Superior temporal gyrus (tissue), 1 donor: ENCODE data around the gene FUT6.

Experiments
- DNase-seq: peaks from one replicate; pipeline ENCODE4 v3.0.0-alpha.2; 2016; ENCODE audit errors: extremely low spot score

FUT6 gene

DNA sequence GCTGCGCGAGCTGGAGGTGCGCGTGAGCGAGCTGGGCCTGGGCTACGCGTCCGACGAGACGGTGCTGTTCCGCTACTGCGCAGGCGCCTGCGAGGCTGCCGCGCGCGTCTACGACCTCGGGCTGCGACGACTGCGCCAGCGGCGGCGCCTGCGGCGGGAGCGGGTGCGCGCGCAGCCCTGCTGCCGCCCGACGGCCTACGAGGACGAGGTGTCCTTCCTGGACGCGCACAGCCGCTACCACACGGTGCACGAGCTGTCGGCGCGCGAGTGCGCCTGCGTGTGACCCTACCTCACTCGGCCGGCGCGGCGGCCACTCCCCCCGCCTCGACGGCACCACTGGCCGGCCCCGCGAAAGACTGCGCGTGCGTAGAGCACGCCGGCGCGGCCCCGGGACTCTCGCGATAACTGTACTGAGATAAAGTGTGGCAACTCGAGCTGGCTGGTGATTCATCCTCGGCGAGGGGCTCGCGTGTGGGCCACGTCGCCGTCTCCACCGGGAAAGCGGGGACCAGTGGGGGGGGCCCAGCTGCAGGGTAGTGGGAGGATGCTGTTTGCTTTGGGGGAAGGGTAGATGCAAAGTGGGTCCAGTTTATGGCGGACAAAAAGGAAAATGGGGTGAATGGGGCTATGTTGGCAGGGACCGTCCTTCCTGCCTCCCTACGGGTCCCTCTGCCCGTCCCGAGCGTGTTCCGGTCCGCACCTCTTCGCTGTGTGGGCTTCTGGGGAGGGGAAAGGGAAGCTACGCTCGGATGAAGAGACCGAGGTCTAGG, 11.4 kb downstream of the FUT6 start:
- peak; percentile 73 for DNase-seq

DNA sequence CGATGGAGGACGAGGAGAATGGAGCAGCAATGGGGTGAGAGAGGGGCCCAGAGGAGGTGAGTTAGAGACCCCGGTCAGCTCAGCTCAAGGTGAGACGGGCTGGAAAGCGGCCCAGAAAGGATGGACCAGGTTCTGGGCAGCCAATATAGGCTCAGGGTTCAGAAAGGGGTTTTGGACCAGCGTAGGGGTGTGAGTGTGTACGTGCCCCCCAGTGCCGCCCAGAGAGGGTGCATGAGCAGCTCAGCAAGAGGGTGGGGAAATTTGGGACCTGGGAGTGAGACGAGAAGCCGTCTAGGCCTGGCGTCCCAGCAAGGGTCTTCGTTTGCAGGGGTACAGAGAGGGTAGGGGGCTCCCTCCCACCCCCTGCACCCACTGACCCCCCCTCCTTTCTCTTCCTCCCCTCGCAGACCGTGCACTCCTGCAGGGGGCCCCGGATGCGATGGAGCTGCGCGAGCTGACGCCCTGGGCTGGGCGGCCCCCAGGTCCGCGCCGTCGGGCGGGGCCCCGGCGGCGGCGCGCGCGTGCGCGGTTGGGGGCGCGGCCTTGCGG, 12.1 kb downstream of the FUT6 start:
- no peak for DNase-seq

DNA sequence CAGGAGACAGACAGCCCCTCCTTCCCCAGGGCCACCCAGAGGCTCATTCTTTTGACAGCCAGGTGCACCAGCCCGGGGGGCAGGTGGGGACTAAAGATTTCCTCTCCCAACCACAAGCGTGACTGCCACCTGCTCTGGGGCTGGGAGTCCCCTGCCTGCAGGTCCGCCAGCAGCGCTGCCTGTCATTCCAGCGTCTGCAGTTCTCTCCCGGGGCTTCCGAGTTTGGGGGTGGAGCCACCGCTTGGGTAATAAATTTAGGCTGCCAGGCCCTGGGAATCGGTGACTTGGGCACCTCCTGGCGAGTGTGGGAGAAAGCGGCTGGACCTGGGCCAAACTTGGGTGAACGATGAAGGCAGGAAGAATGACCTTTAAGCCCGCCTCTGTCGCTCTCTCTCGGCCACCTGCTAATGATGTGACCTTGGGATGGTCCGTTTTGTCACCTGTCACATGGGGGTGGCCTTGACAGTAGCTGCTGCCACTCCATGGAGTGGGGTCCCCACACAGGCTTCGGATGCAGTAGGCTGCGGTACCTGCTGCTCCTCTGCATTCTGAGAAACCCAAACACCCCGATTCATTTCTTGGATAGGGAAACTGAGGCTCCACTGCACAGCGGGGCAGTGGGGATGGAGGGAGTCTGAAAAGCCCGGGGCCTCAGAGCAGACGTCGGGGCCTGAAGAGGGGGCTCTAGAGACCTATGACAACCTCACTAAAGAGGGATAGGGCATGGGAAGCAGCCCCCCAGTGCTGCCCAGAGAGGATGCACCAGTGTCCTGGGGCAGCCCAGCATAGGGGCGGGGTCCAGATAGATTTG, 12.8 kb downstream of the FUT6 start:
- no peak for DNase-seq

DNA sequence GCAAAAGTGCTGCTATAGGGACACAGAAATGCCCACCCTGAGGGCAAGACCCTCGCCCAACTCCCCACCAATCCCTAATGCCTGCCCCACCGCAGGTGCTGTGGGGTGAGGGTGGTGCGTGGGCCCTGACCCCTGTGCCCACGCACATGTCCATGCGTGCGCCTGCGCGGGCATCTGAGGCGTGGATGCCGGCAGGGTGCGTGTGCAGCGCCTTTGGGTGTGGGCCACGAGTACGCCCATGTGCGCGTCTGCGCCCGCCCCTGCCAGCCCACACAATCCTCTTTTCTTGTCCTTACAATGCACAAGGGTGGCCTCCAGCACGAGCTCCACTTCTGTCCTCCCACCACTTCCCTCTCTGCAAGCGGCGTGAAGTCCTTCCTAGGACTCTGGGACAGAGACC, 14.3 kb downstream of the FUT6 start:
- peak; percentile 12 for DNase-seq

DNA sequence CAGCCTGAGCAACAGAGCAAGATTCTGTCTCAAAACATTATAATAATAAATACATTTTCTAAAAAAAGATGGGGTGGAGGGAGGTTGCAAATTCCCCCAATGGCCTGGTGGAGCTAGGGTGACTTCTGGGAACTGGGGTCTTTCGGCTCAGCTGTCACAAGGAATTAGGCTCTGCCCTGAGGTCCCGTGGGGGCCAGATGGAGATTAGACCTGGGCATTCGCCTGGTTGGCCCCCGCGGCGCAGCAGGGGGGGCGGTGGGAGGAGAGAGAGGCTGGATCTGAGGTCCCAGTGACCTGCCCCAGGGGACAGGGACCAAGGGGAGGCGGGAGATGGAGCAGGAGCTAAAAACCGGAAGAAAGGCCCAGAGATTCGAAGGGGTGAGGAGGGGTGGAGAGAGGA, 14.8 kb downstream of the FUT6 start:
- DNase-seq = no peak

DNA sequence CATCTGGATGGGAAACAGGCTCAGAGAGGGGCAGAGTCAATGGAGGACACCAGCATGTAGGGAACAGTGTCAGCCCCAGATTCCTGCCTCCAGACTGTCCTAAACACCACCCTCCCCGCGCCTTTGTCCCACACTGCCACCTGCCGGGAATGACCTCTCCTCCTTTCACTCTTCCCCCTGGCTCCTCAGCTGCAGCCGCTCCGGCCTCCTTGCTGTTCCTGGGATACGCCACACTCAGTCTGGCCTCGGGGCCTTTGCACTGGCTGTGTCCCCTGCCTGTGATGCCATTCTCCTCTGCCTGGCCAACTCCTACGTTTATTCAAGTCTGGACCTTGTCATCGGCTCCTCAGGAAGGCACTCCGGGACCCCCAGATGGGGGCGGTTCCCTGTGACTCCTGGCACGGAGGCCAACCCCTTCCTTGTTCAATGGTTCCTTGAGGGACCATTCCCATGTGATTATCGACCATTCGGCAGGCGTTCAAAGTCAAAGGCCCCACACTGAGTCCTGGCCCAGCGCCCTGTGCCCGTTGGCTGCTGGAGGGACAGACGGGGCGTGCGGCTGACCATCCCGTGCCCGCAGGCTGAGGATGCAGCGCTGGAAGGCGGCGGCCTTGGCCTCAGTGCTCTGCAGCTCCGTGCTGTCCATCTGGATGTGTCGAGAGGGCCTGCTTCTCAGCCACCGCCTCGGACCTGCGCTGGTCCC, 15.8 kb downstream of the FUT6 start:
- no peak for DNase-seq

DNA sequence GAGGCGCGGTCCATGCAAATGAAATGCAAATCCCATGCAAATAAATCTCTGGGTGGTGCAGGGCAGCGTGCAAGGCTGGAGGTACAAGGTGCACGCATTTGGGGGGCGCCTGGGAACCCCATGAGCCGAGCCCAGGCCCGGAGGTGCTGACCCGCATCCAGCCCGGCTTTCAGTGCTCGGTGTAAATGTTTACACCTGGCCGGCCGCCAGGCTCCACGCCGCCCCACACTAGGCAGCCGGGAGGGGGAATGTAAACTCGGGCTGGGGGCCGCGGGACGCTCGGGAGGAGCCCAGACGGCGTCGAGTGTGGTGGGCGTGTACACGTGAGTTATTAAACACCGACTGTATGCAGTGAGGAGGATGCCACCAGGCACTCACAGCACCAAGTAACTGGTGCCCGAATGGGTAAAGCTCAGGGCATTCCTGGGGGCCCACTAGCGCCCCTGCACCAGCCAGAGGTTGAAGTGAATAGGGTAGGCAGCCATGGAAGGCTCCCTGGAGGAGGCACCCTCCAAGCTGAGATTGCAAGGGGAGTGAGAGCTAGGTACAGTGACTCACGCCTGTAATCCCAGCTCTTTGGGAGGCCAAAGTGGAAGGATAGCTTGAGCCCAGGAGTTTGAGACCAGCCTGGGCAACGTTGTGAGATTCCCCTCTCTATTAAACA, 17.2 kb downstream of the FUT6 start:
- DNase-seq = no peak

DNA sequence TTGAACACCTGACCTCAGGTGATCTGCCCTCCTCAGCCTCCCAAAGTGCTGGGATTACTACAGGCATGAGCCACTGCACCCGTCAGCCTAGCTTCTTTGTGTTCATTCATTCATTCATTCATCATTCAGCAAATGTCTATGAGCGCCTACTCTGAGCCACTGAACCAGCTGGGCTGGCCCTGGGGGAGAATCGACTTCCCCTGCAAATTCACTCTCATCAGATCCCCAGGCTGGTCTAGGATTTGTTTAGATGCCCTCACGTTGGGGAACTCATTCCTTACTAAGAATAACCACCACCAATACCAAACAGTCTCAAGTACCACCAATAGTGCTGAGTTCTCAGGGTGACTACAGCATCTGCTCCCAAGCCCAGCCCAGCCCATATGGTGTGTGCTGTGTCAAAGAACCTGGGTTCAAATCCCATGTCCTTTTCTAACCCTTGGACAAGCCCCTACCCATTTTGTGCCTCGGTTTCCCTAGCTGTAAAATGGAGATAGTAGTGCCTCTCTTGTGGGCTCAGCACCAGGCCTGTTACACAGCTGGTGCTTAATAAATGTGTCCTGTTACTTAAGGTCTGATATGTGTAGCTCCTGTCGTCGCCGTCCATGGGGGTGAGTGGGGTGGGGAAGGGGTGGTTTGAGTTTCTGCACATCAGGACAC, 17.9 kb downstream of the FUT6 start:
- DNase-seq = no peak

DNA sequence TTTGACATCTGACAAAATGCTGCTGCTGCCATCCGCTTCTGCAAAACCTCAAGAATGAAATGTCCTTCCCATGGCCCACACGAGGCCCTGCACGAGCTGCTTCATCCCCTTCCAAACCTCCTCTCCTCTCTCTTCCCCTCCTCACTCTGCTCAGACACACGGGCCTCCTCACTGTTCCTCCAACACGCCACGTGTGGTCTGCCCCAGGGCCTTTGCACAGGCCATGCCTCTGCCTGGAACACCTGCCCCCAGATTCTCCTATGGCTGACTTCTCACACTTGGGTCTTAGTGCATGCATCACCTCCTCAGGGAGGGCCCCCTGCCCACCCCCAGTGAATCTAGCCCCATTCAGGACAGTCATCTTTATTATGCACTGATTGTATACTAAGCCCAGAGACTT, 18.7 kb downstream of the FUT6 start:
- DNase-seq = no peak

DNA sequence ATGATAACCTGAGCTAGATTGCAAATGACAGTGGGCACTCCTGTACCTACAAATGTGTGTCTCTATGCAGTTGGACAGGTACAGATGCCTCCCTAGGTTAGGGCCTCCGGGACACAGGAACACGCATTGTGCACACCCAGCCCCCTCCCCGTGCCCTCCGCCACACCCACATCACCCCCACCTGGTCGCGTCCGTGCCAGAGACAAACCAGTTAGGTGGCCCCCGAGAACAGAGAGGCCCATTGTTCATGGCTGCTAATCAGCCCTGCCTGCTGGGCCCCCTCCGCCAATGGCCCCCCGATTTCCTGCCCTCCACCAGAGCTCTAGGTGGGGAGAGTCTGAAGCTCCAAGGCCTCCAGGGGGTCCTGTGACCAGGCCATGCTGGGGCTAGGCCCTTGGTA, 20.9 kb downstream of the FUT6 start:
- no peak for DNase-seq

DNA sequence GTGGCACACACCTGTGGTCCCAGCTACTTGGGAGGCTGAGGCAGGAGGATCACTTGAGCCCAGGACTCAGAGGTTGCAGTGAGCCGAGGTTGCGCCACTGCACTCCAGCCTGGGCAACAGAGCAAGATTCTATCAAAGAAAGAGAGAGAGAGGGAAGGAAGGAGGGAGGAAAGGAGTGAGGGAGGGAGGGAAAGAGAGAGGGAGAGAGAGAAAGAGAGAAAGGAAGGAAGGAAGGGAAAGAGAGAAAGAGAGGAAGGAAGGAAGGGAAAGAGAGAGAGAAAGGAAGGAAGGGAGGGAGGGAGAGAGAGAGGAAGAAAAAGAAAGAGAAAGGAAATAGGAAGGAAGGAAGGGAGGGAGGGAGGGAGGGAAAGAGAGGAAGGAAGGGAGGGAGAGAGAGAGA, 22.3 kb downstream of the FUT6 start:
- no peak for DNase-seq

DNA sequence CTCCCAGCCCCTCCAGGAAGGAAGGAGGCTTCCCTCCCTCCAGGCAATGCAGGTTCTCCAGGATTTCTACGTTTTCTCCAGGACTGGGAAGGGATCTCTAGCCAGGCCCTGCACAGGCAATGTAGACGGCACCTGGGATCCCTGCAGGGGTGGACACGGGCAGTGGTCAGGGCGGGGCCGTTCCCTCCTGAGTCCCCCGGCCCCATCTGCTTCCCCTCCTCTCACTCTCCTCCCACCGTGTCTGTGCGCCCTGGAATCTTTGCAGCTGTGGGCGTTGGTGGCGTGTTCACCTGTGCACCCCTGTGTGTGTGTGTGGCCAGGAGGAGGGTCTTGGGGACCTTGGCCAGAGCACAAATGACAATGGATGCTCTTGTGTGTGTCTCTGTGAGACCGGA, 24.7 kb downstream of the FUT6 start:
- no peak for DNase-seq

DNA sequence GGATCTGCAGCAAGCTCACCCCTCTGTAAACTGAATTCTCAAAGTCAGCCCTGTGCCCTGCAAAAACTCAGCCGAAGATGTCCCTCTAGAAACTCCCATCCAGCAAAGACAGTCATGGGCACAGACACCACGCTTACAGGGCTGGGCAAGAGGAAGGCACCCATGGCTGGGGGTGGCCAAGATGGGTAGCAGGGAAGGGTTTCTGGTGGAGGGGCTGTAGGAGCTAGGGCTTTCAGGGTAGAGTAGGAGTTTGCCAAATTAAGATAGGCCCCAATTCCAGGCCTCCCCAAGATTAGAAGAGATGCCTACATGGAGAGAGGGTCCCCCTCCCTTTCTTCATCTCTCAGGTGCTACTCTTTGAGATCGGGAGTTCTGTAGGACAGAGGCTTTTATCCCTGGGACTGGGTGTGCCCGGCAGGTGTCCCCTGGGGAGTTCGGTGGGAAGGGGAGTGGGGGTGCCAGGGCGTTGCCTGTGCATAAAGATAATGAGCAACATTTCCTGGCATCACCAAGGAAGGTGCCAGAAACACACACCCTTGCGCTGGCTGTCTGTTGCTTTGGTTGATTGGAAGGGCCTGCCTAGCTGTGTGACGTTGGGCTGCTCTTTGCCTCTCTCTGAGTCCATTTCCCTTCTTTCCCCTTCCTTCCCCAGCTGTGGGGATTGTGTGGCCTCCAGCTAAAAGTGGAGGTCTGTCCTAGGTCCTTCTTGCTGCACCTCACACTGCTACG, 25.2 kb downstream of the FUT6 start:
- DNase-seq = no peak

DNA sequence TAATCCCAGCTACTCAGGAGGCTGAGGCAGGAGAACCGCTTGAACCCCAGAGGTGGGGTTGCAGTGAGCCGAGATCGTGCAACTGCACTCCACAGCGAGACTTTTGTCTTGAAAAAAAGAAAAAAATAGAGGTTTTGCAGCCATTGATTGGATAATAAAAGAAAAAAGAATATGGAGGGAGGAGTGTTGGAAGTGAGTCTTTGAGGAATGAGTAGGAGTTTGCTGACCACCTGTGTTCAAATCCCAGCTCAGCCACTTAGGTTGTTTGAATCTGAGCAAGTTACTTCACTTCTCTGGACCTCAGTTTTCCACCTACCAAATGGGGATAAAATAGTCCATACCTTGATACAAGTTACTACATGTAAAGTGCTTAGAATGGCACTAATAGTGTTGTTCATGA, 28.4 kb downstream of the FUT6 start:
- no peak for DNase-seq

DNA sequence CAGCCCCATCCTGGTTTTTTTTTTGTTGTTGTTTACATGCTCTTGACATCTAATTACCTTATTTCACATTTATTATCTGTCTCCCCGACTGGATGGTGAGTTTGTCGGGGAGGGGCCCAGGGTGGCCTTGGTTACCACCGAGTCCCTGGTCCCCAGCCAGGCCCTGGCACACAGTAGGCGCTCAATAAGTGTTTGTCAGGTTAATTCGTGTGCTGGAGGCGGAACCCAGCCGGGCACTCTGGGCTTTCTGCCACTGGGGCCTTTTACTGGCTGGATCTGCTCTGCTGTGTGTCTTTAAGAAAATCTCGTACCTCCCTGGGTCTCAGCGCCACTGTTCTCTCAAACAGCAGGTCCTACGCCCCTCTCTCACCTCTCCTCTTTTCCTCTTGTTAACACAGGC, 30.0 kb downstream of the FUT6 start:
- no peak for DNase-seq

DNA sequence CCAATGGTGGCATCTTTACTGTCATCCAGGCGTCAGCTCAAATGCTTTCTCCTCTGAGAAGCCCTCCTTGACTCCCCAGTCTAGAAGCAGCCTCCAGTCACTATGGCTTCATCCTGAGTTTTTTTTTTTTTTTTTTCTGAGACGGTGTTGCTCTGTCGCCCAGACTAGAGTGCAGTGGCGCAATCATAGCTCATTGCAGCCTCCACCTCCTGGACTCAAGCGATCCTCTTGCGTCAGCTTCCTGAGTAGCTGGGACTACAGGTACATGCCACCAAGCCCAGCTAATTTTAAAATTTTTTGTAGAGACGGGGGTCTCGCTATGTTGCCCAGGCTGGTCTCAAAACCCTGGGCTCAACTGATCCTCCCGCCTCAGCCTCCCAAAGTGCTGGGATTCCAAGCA, 30.4 kb downstream of the FUT6 start:
- DNase-seq = no peak

DNA sequence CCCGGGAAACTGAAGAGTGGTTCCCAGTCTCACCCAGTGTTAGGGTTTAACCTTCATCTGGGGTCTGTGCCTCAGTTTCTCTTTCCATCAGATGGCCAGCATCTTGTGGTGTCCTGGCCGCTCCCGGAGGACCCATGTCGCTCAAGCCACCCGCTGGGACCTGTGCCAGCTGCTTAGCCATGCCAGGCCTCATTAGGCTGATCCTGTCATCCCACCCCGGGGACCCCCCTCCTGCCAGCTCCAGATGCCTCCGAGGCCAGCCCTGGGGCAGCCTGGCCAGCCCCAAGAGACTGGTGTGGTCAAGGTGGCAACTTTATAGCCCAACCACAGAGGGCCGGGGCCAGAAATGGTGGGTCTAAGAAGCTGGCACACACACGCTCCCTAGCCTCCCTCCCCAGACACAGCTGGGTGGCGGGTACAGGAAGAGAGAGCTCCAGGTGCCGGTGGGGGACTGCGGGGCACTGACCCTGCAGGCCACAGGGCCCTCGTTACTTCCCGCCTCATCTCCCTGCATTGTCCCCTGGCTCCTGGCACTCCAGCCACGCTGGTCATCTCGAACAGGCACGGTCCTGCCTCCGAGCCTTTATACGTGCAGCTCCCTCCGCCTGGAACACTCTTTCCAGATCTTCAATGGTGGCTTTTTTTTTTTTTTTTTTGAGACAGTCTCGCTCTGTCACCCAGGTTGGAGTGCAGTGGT, 31.2 kb downstream of the FUT6 start:
- no peak for DNase-seq

DNA sequence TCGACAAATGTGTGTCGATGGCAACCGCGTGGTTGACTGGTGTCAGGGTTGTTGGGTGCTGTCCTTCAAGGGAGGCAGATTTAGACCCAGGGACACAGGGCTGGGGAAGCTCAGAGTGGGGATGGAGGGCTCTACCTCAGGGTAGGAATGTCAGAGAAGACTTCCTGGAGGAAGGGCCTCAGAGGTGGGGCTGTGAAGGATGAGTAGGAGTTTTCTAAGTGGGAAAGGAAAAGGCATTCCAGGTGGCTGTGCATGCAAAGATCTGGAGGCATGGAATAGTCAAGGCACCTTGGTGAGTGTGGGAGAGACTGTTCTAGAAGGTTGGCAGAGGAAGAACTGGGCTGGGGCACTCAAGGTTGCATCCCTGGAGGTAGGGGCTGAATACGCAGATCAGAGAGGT, 32.6 kb downstream of the FUT6 start:
- DNase-seq = no peak

DNA sequence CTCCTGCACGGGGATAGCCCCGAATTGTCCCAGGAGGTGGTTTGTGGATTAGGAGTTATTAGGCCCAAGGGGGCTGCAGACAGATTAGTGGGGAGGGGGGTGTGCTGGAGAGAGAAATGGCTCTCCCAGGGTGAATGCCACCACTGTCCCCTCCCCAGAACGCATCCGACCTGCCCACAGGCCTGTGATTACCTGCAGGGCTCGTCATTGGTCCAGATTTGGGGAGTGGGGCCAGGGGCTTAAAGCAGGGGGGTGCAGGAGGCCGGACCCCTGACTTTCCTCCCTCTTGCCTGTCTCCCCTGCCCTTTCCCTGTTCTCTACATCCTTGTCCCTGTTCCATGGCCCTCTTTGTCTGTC, 33.4 kb downstream of the FUT6 start:
- no peak for DNase-seq

DNA sequence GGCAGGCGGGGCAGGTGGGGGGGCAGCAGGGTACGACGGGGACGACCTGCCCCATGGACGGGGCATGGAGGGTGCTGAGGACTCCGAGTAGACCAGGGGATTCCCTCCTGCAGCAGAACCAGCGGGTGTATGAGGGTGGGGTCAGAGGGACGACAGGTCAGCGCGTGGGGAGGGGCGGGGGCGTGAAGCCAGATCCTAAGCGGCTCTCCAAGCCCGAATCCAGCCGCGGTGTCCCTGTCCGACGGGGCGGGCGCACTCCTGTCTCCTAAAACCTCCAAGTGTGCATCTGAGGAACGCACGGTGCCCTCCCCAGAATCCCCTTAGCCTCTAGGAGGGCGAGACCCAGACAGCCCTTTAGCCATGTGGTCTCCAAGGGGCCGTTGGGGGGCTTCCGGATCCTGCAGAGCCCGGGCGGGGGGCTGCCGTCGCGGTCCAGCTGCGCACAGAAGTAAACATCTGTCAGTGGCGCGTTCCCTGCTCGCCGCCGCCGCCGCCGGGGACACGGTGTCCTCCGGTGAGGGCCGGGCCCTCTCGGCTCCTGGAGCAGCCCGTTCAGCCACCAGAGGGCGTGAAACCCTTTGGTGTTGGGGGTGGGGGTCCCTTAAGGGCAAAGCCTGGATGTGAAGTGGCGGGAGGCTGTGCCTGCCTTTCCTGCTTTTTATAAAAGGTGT, 33.9 kb downstream of the FUT6 start:
- peak; percentile 10 for DNase-seq
